IPS DF 6.9 (cell line): Measurements from ENCODE around the gene EIF4G3.

Experiments used
- DNase-seq: peaks from one replicate; pipeline ENCODE4 v3.0.0-alpha.2; 2013; ENCODE audit warnings: low read depth, low spot score
- H3K27ac ChIP-seq: one replicate; pipeline ENCODE4 v1.5.1; 2013; ENCODE audit warnings: low read length, control low read depth
- H3K27me3 ChIP-seq: 2 replicates; pipeline ENCODE4 v1.6.1; 2013; ENCODE audit warnings: mild to moderate bottlenecking, low read length; ENCODE audit not compliant: control insufficient read depth, insufficient read depth
- H3K36me3 ChIP-seq: 2 replicates; pipeline ENCODE4 v1.6.1; 2013; ENCODE audit warnings: low read length; ENCODE audit not compliant: control insufficient read depth, insufficient read depth
- H3K4me1 ChIP-seq: 2 replicates; pipeline ENCODE4 v1.6.1; 2013; ENCODE audit warnings: low read length; ENCODE audit not compliant: control insufficient read depth, insufficient read depth
- H3K4me3 ChIP-seq: 2 replicates; pipeline ENCODE4 v1.5.1; 2013; ENCODE audit warnings: mild to moderate bottlenecking, low read length
- H3K9me3 ChIP-seq: 2 replicates; pipeline ENCODE4 v1.6.1; 2013; ENCODE audit warnings: low read length, inconsistent platforms; ENCODE audit not compliant: control insufficient read depth, insufficient read depth
- WGBS: extraction: QIAGEN DNeasy Blood & Tissue Kit; methylation state at CpG from one replicate; pipeline ENCODE4 v1.1.7; 2013; ENCODE audit warnings: mixed read lengths, missing lambda C conversion rate; ENCODE audit not compliant: insufficient read length, insufficient coverage; 5-methylcytosine and 5-hydroxymethylcytosine counted together

Gene EIF4G3

GRCh38 chr1:20998826-20999225, 177.9 kb downstream of the EIF4G3 start:
- H3K9me3 ChIP-seq, result no peaks in the 10 kb centered on the region
- no peak overlapping the region for H3K4me3 ChIP-seq
- no peak overlapping the region for H3K27ac ChIP-seq
- no peaks in the 10 kb centered on the region for H3K36me3 ChIP-seq
- no peaks in the 10 kb centered on the region for H3K27me3 ChIP-seq
- no peaks in the 10 kb centered on the region for H3K4me1 ChIP-seq
- no peak for DNase-seq

GRCh38 chr1:20997602-20998224, 179.0 kb downstream of the EIF4G3 start:
- no peak for DNase-seq
- no peaks in the 10 kb centered on the region for H3K27me3 ChIP-seq
- WGBS, result no CpG with 5 or more reads among the region's 3 CpGs
- no peak overlapping the region for H3K4me3 ChIP-seq
- H3K4me1 ChIP-seq, result no peaks in the 10 kb centered on the region
- no peak overlapping the region for H3K27ac ChIP-seq
- H3K9me3 ChIP-seq, result no peaks in the 10 kb centered on the region
- H3K36me3 ChIP-seq, result no peaks in the 10 kb centered on the region

- no peaks in the 10 kb centered on the region for H3K27me3 ChIP-seq
- no peaks in the 10 kb centered on the region for H3K9me3 ChIP-seq
- H3K4me1 ChIP-seq, result no peaks in the 10 kb centered on the region
- no peak for DNase-seq
- no peak overlapping the region for H3K4me3 ChIP-seq
- no peaks in the 10 kb centered on the region for H3K36me3 ChIP-seq
- H3K27ac ChIP-seq, result no peak overlapping the region
These were observed 180.1 kb downstream of the EIF4G3 start for GRCh38 chr1:20996554-20996953.

GRCh38 chr1:20993716-20994575, 182.8 kb downstream of the EIF4G3 start:
- Histone ChIP-seq H3K27ac (no peak overlapping the region), H3K4me1 (no peaks in the 10 kb centered on the region), H3K27me3 (no peaks in the 10 kb centered on the region), H3K36me3 (no peaks in the 10 kb centered on the region), H3K9me3 (no peaks in the 10 kb centered on the region), H3K4me3 (no peak overlapping the region)
- WGBS, result no CpG with 5 or more reads among the region's 5 CpGs
- DNase-seq, result no peak

- no peaks in the 10 kb centered on the region for H3K4me1 ChIP-seq
- H3K4me3 ChIP-seq, result no peak overlapping the region
- H3K36me3 ChIP-seq, result no peaks in the 10 kb centered on the region
- WGBS, result no CpG with 5 or more reads among the region's 2 CpGs
- no peak for DNase-seq
- H3K9me3 ChIP-seq, result no peaks in the 10 kb centered on the region
- H3K27ac ChIP-seq, result no peak overlapping the region
- no peaks in the 10 kb centered on the region for H3K27me3 ChIP-seq
These were observed 184.2 kb downstream of the EIF4G3 start for GRCh38 chr1:20992322-20993056.

- Histone ChIP-seq H3K27ac (no peak overlapping the region), H3K9me3 (no peaks in the 10 kb centered on the region), H3K36me3 (no peaks in the 10 kb centered on the region), H3K4me1 (no peaks in the 10 kb centered on the region), H3K27me3 (no peaks in the 10 kb centered on the region), H3K4me3 (no peak overlapping the region)
- no peak for DNase-seq
- WGBS, result no CpG with 5 or more reads among the region's 6 CpGs
These were observed 187.8 kb downstream of the EIF4G3 start for GRCh38 chr1:20988943-20989342.

GRCh38 chr1:20987831-20988825, 188.6 kb downstream of the EIF4G3 start:
- H3K9me3 ChIP-seq, result no peaks in the 10 kb centered on the region
- H3K4me3 ChIP-seq, result no peak overlapping the region
- no peaks in the 10 kb centered on the region for H3K4me1 ChIP-seq
- H3K36me3 ChIP-seq, result no peaks in the 10 kb centered on the region
- DNase-seq, result no peak
- H3K27ac ChIP-seq, result no peak overlapping the region
- no peaks in the 10 kb centered on the region for H3K27me3 ChIP-seq

- H3K4me1 ChIP-seq, result no peaks in the 10 kb centered on the region
- WGBS, result no CpG with 5 or more reads among the region's 3 CpGs
- no peak overlapping the region for H3K27ac ChIP-seq
These were observed 193.3 kb downstream of the EIF4G3 start for GRCh38 chr1:20983297-20983889.

GRCh38 chr1:20982316-20982715, 194.4 kb downstream of the EIF4G3 start:
- Histone ChIP-seq H3K4me3 (no peak overlapping the region), H3K4me1 (no peaks in the 10 kb centered on the region), H3K27ac (no peak overlapping the region), H3K9me3 (no peaks in the 10 kb centered on the region), H3K27me3 (no peaks in the 10 kb centered on the region), H3K36me3 (no peaks in the 10 kb centered on the region)
- DNase-seq, result no peak

More at GRCh38 chr1:20983297-20983889, 193.3 kb downstream of the EIF4G3 start:
- Histone ChIP-seq H3K36me3 (no peaks in the 10 kb centered on the region), H3K4me3 (no peak overlapping the region), H3K27me3 (no peaks in the 10 kb centered on the region), H3K9me3 (no peaks in the 10 kb centered on the region)
- no peak for DNase-seq

- no peaks in the 10 kb centered on the region for H3K9me3 ChIP-seq
- H3K4me1 ChIP-seq, result no peaks in the 10 kb centered on the region
- H3K36me3 ChIP-seq, result no peaks in the 10 kb centered on the region
- DNase-seq, result no peak
- no peak overlapping the region for H3K27ac ChIP-seq
- no peak overlapping the region for H3K4me3 ChIP-seq
- H3K27me3 ChIP-seq, result no peaks in the 10 kb centered on the region
These were observed 194.8 kb downstream of the EIF4G3 start for GRCh38 chr1:20981915-20982314.
